GM23248 (cell line): ENCODE measurements around the gene NPIPB4.
"Not testable (repeated sequence)": the region's sequence is repeated elsewhere in the genome, so short reads cannot be mapped to it uniquely, and the experiment has no call there.

ENCODE experiments used
- EZH2 ChIP-seq: fragments of 200-600 bp; sonication (generic); IDR thresholded peaks from 2 replicates; pipeline ENCODE4 v1.6.1; 2018; ENCODE audit warnings: antibody characterized with exemption, mild to moderate bottlenecking; ENCODE audit not compliant: insufficient read depth, poor library complexity, severe bottlenecking
- EZH2phosphoT487 ChIP-seq: fragments of 200-600 bp; sonication (generic); IDR thresholded peaks from 2 replicates; pipeline ENCODE4 v1.6.1; 2018; ENCODE audit warnings: antibody characterized with exemption, moderate library complexity, mild to moderate bottlenecking, low read depth; ENCODE audit not compliant: insufficient read depth

DNA sequence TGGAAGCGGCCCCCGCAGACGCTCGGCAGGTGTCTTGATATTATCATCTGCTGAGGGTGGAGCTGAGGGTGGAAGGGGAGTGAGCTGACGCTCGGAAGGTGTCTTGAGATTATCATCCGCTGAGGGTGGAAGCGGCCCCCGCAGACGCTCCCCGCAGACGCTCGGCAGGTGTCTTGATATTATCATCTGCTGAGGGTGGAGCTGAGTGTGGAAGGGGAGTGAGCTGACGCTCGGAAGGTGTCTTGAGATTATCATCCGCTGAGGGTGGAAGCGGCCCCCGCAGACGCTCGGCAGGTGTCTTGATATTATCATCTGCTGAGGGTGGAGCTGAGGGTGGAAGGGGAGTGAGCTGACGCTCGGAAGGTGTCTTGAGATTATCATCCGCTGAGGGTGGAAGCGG, 21.8 kb downstream of the NPIPB4 start:
- not testable (repeated sequence) for TF ChIP-seq EZH2phosphoT487, EZH2
